Natural killer cell treated with Interleukin-12 subunit alpha and Interleukin-12 subunit beta and Interleukin-15 and Interleukin-18, amount 100 ng/mL, for 72 hours (primary cell): Measurements from ENCODE around the gene NUDT12. TPM values are rescaled to one million over a fixed set of nuclear protein-coding genes. Genes with fewer than 3 reads are reported as not detected.

Source experiments
- ATAC-seq, 2 donors: fragments of 150-1000 bp; cut with Tn5 transposase in 1 of 2; sonication (Bioruptor Pico), chemical (Tn5 transposase) in 1 of 2; 2 replicates each; pipeline ENCODE4 v1.10.0; 2021
- DNase-seq: peaks from one replicate; pipeline ENCODE4 v3.0.0; 2022; ENCODE audit warnings: low spot score
- H3K27ac Mint-ChIP-seq, 2 donors: 1 replicate in 1 of 2; 2 replicates in 1 of 2; pipeline ENCODE4 v1.8.0; 2022; ENCODE audit warnings: mixed read lengths in 2 of 2, mild to moderate bottlenecking in 1 of 2, moderate library complexity in 1 of 2
- H3K27me3 Mint-ChIP-seq, 2 donors: 1 replicate in 1 of 2; 2 replicates in 1 of 2; pipeline ENCODE4 v1.8.0; 2022; ENCODE audit warnings: mixed read lengths in 2 of 2
- H3K36me3 Mint-ChIP-seq: one replicate; pipeline ENCODE4 v1.8.0; 2022; ENCODE audit warnings: mixed read lengths
- H3K4me1 Mint-ChIP-seq, 2 donors: 1 replicate in 1 of 2; 2 replicates in 1 of 2; pipeline ENCODE4 v1.8.0; 2022; ENCODE audit warnings: low read depth in 2 of 2, mixed read lengths in 2 of 2, mild to moderate bottlenecking in 1 of 2
- H3K4me3 Mint-ChIP-seq: one replicate; pipeline ENCODE4 v1.8.0; 2022; ENCODE audit warnings: mixed read lengths
- H3K9me3 Mint-ChIP-seq: 2 replicates; pipeline ENCODE4 v1.8.0; 2022; ENCODE audit warnings: mixed read lengths
- total RNA-seq, 2 donors: library from RNA; stranded (reverse); gene quantifications; one replicate each; pipeline ENCODE4 v1.2.3, GENCODE V29; 2022

NUDT12 gene
- under 1 TPM; 0.20 to 0.26 TPM for total RNA-seq

GRCh38 chr5:103562453-103563157 is at the start of gene NUDT12:
Gene NUDT12, minus strand, starts transcription at chr5:103562789. Its CDS starts 2,541 bp downstream, at chr5:103560248.
- Mint-ChIP-seq H3K4me1 (peaks cover 4 to 11% of the 10 kb centered on the region in 2 donors), H3K27ac (peak within 1 kb of the TSS in 1 of 2 donors; percentile 84), H3K27me3 (no peaks in the 10 kb centered on the region), H3K4me3 (peak within 1 kb of the TSS; percentile 78), H3K36me3 (no peaks in the 10 kb centered on the region), H3K9me3 (no peaks in the 10 kb centered on the region)
- DNase-seq, result peak; percentile 64
- peak; percentile 77 to 84 for ATAC-seq

- no peaks in the 10 kb centered on the region for H3K27me3 Mint-ChIP-seq
- no peaks in the 10 kb centered on the region for H3K4me1 Mint-ChIP-seq
- ATAC-seq, result no peak
- no peaks in the 10 kb centered on the region for H3K36me3 Mint-ChIP-seq
- no peak overlapping the region for H3K27ac Mint-ChIP-seq
- peaks cover 5% of the 10 kb centered on the region for H3K9me3 Mint-ChIP-seq
- no peak overlapping the region for H3K4me3 Mint-ChIP-seq
- DNase-seq, result no peak
These were observed 44.8 kb upstream of the NUDT12 start for GRCh38 chr5:103607346-103607745.

GRCh38 chr5:103605277-103605676 is 42.7 kb upstream of the NUDT12 start:
- no peaks in the 10 kb centered on the region for H3K4me1 Mint-ChIP-seq
- no peaks in the 10 kb centered on the region for H3K36me3 Mint-ChIP-seq
- DNase-seq, result no peak
- H3K9me3 Mint-ChIP-seq, result peaks cover 3% of the 10 kb centered on the region
- no peak for ATAC-seq
- no peak overlapping the region for H3K27ac Mint-ChIP-seq
- no peak overlapping the region for H3K4me3 Mint-ChIP-seq
- H3K27me3 Mint-ChIP-seq, result no peaks in the 10 kb centered on the region

GRCh38 chr5:103602438-103602837 is 39.8 kb upstream of the NUDT12 start:
- no peaks in the 10 kb centered on the region for H3K27me3 Mint-ChIP-seq
- H3K27ac Mint-ChIP-seq, result no peak overlapping the region
- no peaks in the 10 kb centered on the region for H3K9me3 Mint-ChIP-seq
- ATAC-seq, result no peak
- no peak overlapping the region for H3K4me3 Mint-ChIP-seq
- H3K36me3 Mint-ChIP-seq, result no peaks in the 10 kb centered on the region
- DNase-seq, result no peak
- H3K4me1 Mint-ChIP-seq, result no peaks in the 10 kb centered on the region

GRCh38 chr5:103601314-103601713 is 38.7 kb upstream of the NUDT12 start:
- H3K4me1 Mint-ChIP-seq, result no peaks in the 10 kb centered on the region
- no peaks in the 10 kb centered on the region for H3K27me3 Mint-ChIP-seq
- H3K27ac Mint-ChIP-seq, result no peak overlapping the region
- ATAC-seq, result no peak
- no peaks in the 10 kb centered on the region for H3K36me3 Mint-ChIP-seq
- H3K4me3 Mint-ChIP-seq, result no peak overlapping the region
- DNase-seq, result no peak
- no peaks in the 10 kb centered on the region for H3K9me3 Mint-ChIP-seq

GRCh38 chr5:103600086-103600485 is 37.5 kb upstream of the NUDT12 start:
- Mint-ChIP-seq H3K27ac (no peak overlapping the region), H3K36me3 (no peaks in the 10 kb centered on the region), H3K4me1 (no peaks in the 10 kb centered on the region), H3K9me3 (peaks cover 4% of the 10 kb centered on the region), H3K27me3 (no peaks in the 10 kb centered on the region), H3K4me3 (no peak overlapping the region)
- DNase-seq, result no peak
- no peak for ATAC-seq

- H3K9me3 Mint-ChIP-seq, result peaks cover 5% of the 10 kb centered on the region
- H3K4me1 Mint-ChIP-seq, result no peaks in the 10 kb centered on the region
- DNase-seq (no peak), ATAC-seq (no peak)
- no peak overlapping the region for H3K4me3 Mint-ChIP-seq
- no peak overlapping the region for H3K27ac Mint-ChIP-seq
- H3K36me3 Mint-ChIP-seq, result no peaks in the 10 kb centered on the region
- H3K27me3 Mint-ChIP-seq, result no peaks in the 10 kb centered on the region
These were observed 36.5 kb upstream of the NUDT12 start for GRCh38 chr5:103598997-103599566.

- Mint-ChIP-seq H3K36me3 (no peaks in the 10 kb centered on the region), H3K9me3 (peaks cover 2% of the 10 kb centered on the region)
- no peak for ATAC-seq
These were observed 27.6 kb upstream of the NUDT12 start for GRCh38 chr5:103590221-103590620.

GRCh38 chr5:103589776-103590175 is 27.2 kb upstream of the NUDT12 start:
- Mint-ChIP-seq H3K27ac (no peak overlapping the region), H3K36me3 (no peaks in the 10 kb centered on the region), H3K4me3 (no peak overlapping the region), H3K9me3 (no peaks in the 10 kb centered on the region), H3K4me1 (no peaks in the 10 kb centered on the region), H3K27me3 (no peaks in the 10 kb centered on the region)
- ATAC-seq (no peak), DNase-seq (no peak)

More at GRCh38 chr5:103590221-103590620, 27.6 kb upstream of the NUDT12 start:
- no peak overlapping the region for H3K27ac Mint-ChIP-seq
- no peaks in the 10 kb centered on the region for H3K27me3 Mint-ChIP-seq
- no peak overlapping the region for H3K4me3 Mint-ChIP-seq
- H3K4me1 Mint-ChIP-seq, result no peaks in the 10 kb centered on the region
- DNase-seq, result no peak

- ATAC-seq, result no peak
These were observed 26.8 kb upstream of the NUDT12 start for GRCh38 chr5:103589357-103589756.

GRCh38 chr5:103587185-103587748 is 24.7 kb upstream of the NUDT12 start:
- no peak for ATAC-seq
- H3K4me3 Mint-ChIP-seq, result no peak overlapping the region
- no peak overlapping the region for H3K27ac Mint-ChIP-seq
- no peaks in the 10 kb centered on the region for H3K36me3 Mint-ChIP-seq
- no peaks in the 10 kb centered on the region for H3K27me3 Mint-ChIP-seq
- DNase-seq, result no peak
- no peaks in the 10 kb centered on the region for H3K4me1 Mint-ChIP-seq
- no peaks in the 10 kb centered on the region for H3K9me3 Mint-ChIP-seq

More at GRCh38 chr5:103589357-103589756, 26.8 kb upstream of the NUDT12 start:
- H3K4me1 Mint-ChIP-seq, result no peaks in the 10 kb centered on the region
- no peaks in the 10 kb centered on the region for H3K36me3 Mint-ChIP-seq
- H3K9me3 Mint-ChIP-seq, result no peaks in the 10 kb centered on the region
- DNase-seq, result no peak
- H3K27me3 Mint-ChIP-seq, result no peaks in the 10 kb centered on the region
- H3K4me3 Mint-ChIP-seq, result no peak overlapping the region
- no peak overlapping the region for H3K27ac Mint-ChIP-seq

GRCh38 chr5:103582364-103582763 is 19.8 kb upstream of the NUDT12 start:
- Mint-ChIP-seq H3K9me3 (no peaks in the 10 kb centered on the region), H3K36me3 (no peaks in the 10 kb centered on the region), H3K27me3 (no peaks in the 10 kb centered on the region), H3K27ac (no peak overlapping the region), H3K4me1 (no peaks in the 10 kb centered on the region), H3K4me3 (no peak overlapping the region)
- DNase-seq, result no peak
- ATAC-seq, result no peak

GRCh38 chr5:103573411-103573810 is 10.8 kb upstream of the NUDT12 start:
- Mint-ChIP-seq H3K27me3 (peaks cover 8 to 13% of the 10 kb centered on the region in 2 donors), H3K27ac (no peak overlapping the region), H3K36me3 (no peaks in the 10 kb centered on the region), H3K4me3 (no peak overlapping the region), H3K4me1 (no peaks in the 10 kb centered on the region), H3K9me3 (no peaks in the 10 kb centered on the region)
- ATAC-seq (no peak), DNase-seq (no peak)

GRCh38 chr5:103572454-103572853 is 9.9 kb upstream of the NUDT12 start:
- DNase-seq, result no peak
- Mint-ChIP-seq H3K36me3 (no peaks in the 10 kb centered on the region), H3K4me3 (no peak overlapping the region), H3K27ac (no peak overlapping the region), H3K9me3 (no peaks in the 10 kb centered on the region), H3K27me3 (peaks cover 8 to 13% of the 10 kb centered on the region in 2 donors), H3K4me1 (no peaks in the 10 kb centered on the region)
- ATAC-seq, result no peak
